HepG2 (cell line): Measurements from ENCODE around the gene DPM2. TPM values are rescaled to one million over a fixed set of nuclear protein-coding genes. Genes with fewer than 3 reads are reported as not detected.

ENCODE experiments used
- AGO1 ChIP-seq: fragments of 200-400 bp; formaldehyde crosslinking; IDR thresholded peaks from 2 replicates; pipeline ENCODE4 v1.6.1; 2017; ENCODE audit warnings: mild to moderate bottlenecking, low read depth, low read length, moderate library complexity; ENCODE audit not compliant: poor library complexity, severe bottlenecking
- FOSL1 ChIP-seq: sonication (generic); formaldehyde crosslinking; IDR thresholded peaks from 2 replicates; pipeline ENCODE4 v1.9.0; 2021; ENCODE audit warnings: missing genetic modification reagents, borderline replicate concordance
- FOXC1 ChIP-seq: sonication (generic); formaldehyde crosslinking; IDR thresholded peaks from 2 replicates; pipeline ENCODE4 v1.8.0; 2022; ENCODE audit warnings: mild to moderate bottlenecking, missing genetic modification reagents, borderline replicate concordance
- KIAA2018 ChIP-seq: sonication (generic); formaldehyde crosslinking; IDR thresholded peaks from 2 replicates; pipeline ENCODE4 v1.5.0; 2020; ENCODE audit warnings: mild to moderate bottlenecking, missing genetic modification reagents, borderline replicate concordance
- PAWR ChIP-seq: sonication (generic); formaldehyde crosslinking; IDR thresholded peaks from 2 replicates; pipeline ENCODE4 v1.4.0; 2020; ENCODE audit warnings: missing genetic modification reagents, mild to moderate bottlenecking, borderline replicate concordance
- PBX2 ChIP-seq: IDR thresholded peaks from 2 replicates; pipeline ENCODE4 v1.6.1; 2016; ENCODE audit warnings: control low read depth
- RFX3 ChIP-seq: IDR thresholded peaks from 2 replicates; pipeline ENCODE4 v1.6.1; 2016; ENCODE audit warnings: missing biosample characterization, missing genetic modification reagents
- SOX6 ChIP-seq, 2 experiments: fragments of 450-650 bp in 1 of 2; sonication (generic) in 1 of 2; formaldehyde crosslinking in 1 of 2; IDR thresholded peaks; 2 replicates each; pipeline versions ENCODE4 v1.4.0 to v1.6.1; 2017 to 2020; ENCODE audit warnings: antibody characterized with exemption in 1 of 2, mild to moderate bottlenecking in 1 of 2, missing genetic modification reagents in 1 of 2
- ZNF567 ChIP-seq: sonication (generic); formaldehyde crosslinking; IDR thresholded peaks from 2 replicates; pipeline ENCODE4 v1.8.1; 2023; ENCODE audit warnings: mild to moderate bottlenecking, missing genetic modification reagents, borderline replicate concordance
- polyA plus RNA-seq, 8 experiments: library from polyadenylated mRNA; depleted of rRNA in 3 of 8; stranded (reverse) in 7 of 8; unstranded in 1 of 8; fragments of >200 nt; fragmentation: Illumina TruSeq in 4 of 8; extraction: Trizol in 4 of 8; gene quantifications; 2 replicates each; pipeline versions ENCODE4 v1.2.1 to v1.2.3, GENCODE V29; 2011 to 2016; ENCODE audit warnings: low read depth in 4 of 8, missing spikeins in 1 of 8, mixed read lengths in 1 of 8; ENCODE audit not compliant: insufficient read depth in 1 of 8
- total RNA-seq, 5 experiments: library from RNA; depleted of rRNA; stranded (reverse); fragments of >200 nt; fragmentation: Illumina TruSeq; extraction: Trizol; gene quantifications; 2 replicates each; pipeline ENCODE4 v1.2.3, GENCODE V29; 2016; ENCODE audit warnings: low read depth in 1 of 5

Gene DPM2
- total and polyA plus RNA-seq, 2 of the 13 experiments (the other 11 are each of a cell fraction or from before 2014, with no cell fraction given): 24.8 to 35.3 TPM

GRCh38 chr9:127955294-127956015 lies 17.8 kb upstream of the DPM2 start (continued):
- no peak for TF ChIP-seq KIAA2018 (CRISPR knock-in tag)
- TF ChIP-seq FOSL1: peak; percentile 97
- TF ChIP-seq RFX3 (CRISPR knock-in tag): no peak
- TF ChIP-seq PBX2 (CRISPR knock-in tag): no peak
- no peak for TF ChIP-seq ZNF567 (CRISPR knock-in tag)
- no peak for TF ChIP-seq PAWR (CRISPR knock-in tag)
- no peak for TF ChIP-seq SOX6 (IDR thresholded peaks at IDR 0.05)
- TF ChIP-seq SOX6 (CRISPR knock-in tag; IDR thresholded peaks at IDR 0.05): peak; percentile 74
- TF ChIP-seq AGO1: no peak
- 0 out of 2 replicates have a peak, but pooled peaks have one; percentile 30 for TF ChIP-seq FOXC1 (CRISPR knock-in tag)
- TF ChIP-seq, all 625 proteins: peak for 149
